GM18499 (cell line): ENCODE results near the gene KRT7.

Source experiments
- ATAC-seq: cut with Tn5 transposase; IDR thresholded peaks from one replicate; pipeline ENCODE4 v1.9.1; 2021; ENCODE audit warnings: moderate number of reproducible peaks; ENCODE audit not compliant: insufficient read depth, unreplicated experiment

KRT7 gene

DNA sequence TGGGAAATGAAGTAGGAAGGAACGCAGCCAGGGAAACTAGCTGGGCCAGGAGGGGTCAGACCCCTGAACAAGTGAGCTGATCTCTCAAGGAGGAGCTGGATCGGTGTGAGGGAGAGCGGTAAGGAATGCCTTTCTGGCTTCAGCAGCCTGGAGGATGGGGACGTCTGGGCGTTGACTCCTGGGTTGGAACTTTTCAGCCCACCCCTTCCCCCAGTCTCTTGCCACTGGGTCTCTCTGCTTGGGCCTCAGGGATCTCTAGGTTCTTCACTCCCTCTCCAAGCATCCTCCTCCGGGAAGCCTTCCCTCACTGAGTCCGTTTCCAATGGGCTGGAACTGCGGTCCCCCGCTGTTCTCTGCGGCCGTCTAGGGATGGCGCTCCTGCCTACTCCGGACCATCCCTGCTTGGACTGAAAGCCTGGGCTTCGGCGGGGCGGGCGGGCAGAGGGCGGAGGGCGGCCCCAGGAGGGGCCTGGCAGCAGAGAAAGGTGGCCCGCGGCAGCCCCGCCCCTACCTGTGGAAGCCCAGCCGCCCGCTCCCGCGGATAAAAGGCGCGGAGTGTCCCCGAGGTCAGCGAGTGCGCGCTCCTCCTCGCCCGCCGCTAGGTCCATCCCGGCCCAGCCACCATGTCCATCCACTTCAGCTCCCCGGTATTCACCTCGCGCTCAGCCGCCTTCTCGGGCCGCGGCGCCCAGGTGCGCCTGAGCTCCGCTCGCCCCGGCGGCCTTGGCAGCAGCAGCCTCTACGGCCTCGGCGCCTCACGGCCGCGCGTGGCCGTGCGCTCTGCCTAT is at the start of gene KRT7:
Gene KRT7, plus strand, starts transcription at position 570 of the 788 bp plus-strand sequence. Its CDS starts 54 bp downstream, at position 624.
- no peak for ATAC-seq

DNA sequence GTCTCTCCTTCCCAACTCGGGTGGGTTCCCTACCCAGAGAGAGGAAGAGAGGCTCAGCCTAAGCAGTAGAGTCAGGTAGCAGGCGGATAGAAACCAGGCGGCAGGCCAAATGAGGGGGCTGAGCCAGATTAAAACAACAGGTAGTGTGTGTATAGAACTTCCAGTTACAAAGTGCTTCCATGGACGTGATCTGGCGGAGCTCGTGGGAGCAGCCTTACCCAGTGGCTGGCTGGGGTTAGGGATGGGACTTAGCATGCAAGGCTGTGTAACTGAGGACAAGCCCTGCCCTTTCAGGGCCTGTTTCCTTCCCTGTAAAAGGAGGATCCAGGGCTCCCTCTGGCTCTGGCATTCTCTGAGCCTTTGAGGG is 49.5 kb upstream of the KRT7 start:
- no peak for ATAC-seq

DNA sequence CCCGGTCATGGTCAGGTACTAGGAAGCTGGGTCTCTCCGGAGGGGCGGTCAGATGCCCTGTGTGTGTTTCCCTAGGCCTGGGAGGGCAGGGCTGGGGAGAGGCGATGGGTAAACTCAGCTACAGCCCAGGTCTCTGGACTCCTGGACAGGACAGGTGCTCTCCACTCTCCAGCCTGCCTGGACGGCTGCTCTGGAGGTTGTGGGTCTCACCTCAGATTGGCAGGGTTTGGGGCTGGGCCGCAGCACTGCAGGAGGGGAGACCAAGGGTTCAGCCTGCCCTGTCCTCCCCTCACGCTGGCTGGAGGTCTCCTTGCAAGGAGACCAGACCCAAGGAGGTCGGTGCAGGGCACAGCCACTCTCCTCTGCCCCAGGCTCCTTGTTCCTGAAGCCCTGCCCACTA is 49.1 kb upstream of the KRT7 start:
- no peak for ATAC-seq

DNA sequence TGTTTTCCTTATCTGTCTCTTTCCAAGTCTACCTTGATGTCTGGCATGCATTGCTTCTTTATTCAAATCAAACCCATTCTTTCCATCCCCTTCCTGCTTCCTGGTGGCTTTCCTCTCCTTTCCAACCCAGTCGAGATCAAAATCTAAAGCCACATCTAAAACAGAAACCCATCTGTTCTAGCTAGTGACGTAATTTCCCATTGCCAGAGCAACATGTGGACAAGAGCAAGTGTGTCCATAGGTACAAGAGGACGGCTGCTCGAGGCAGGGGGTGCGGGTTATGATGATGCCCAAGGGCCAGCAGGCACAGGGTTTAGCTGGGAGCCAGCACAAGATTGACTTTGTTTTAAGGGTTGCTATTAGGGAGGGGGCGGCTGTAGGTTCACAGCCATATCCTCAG is 48.2 kb upstream of the KRT7 start:
- no peak for ATAC-seq

DNA sequence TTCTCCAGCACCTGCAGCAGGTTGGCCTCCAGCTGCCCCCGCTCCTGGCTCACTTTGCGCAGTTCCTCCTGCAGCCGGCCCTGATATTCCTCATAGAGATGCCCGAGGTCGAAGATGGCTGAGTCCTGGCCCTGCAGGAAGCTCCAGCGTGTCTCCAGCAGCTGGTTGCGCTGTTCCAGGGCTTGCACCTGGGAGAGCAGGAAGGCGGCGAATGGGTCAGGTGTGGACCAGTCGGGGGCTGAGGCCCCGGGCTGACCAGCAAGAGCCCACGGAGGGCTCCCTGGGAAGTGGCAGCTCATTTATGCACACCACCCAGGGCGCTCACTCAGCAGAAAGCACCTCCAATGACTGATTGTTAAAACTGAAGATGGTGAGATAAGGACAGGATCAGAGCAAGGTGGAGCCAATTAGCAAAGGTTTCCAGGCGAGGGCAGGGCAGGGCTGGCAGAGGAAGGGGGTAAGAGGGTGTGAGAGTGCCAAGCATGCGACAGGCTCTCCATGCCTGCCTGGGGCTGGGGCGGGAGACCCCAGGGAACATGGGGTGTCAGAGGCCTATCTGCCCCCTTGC is 47.6 kb upstream of the KRT7 start:
- ATAC-seq, result no peak

DNA sequence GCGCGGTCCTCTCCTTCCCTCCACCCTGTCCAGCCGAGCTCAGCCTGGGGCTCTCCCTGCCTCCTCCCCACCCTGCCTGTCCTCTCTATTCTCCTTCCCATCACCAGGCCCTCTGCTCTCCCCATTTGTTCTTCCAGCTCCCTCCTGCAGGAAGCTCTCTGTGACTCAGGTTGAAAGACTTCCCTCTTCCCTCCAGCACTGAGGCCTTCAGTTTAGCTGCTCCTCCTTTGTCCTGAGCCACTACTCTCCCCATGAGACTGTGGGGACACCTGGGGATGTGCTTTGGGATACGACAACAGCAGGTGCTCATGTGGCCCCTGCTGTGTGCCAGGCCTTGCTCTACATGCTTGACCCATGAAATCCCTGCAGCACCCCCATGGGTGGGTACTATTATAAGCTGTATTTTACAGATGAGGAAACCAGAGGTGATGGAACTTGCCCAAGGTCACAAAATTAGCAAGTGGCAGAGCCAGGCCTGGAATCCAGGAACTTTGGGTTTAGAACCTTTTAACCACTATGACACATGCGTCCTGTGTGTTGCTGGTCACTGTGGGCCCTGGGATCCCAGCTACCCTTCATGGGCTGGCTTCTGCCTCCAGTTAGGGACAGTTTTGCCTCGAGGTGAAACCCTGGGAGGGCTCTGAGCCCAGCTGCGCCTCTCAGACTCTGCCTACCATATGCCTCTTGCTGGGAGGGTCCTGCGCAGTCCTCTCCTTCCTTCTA is 46.8 kb upstream of the KRT7 start:
- ATAC-seq, result no peak

DNA sequence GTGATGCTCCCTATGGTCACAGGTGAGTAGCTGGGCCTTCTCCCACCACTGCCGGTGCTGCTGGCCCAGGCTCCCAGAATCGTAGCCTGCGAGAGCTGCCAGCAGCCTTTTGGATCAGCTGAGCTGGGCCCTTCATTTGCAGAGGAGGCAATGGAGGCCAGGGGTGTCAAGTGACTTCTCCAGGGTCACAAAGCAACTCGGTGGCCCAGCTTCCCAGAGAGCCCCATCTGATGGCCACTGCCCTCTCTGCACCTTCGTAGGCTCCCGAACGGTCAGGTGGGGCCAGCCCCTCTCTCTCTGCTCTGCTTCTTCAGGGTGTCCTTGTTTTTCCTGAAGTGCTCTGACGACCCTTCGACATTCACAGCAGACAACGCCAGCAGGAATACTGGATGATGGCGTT is 45.8 kb upstream of the KRT7 start:
- no peak for ATAC-seq

DNA sequence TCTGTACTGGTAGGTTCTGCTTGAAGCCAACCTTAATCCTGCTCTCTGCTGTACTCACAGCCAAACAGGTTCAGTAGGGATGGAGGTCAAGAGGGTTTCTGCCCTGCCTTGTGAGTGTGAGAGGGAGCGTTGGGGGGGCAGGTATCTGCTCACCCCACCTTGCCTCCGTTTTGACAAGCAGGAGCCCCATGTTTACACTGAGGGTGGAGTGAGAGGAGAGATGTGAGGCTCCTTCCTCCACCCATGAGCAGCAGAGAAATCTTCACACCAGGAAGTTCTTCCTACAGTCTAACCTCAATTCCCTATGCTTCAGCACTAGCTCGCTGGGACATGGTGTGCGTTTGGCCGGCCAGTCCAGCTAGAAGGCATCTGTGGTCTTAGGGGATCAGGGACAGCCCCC is 45.4 kb upstream of the KRT7 start:
- no peak for ATAC-seq

DNA sequence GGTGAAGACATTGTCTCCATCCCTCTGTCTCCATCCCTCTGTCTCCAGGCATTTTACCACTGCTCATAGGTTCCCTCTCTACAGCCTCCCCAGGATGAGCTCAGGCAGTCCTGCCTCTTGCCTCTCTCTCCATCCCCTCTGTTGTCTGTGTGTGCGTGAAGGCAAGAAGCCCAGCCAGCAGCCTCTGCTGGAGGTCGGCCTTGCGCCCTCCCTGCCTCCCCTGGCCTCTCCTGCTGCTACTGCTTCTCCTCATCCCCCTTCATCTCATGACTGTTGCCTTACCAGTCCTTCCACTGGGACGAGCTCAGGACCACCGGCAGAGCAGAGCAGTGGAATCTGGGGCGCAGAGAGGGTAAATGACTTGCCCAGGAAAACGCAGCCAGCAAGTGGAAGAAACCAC is 44.4 kb upstream of the KRT7 start:
- ATAC-seq, result no peak

DNA sequence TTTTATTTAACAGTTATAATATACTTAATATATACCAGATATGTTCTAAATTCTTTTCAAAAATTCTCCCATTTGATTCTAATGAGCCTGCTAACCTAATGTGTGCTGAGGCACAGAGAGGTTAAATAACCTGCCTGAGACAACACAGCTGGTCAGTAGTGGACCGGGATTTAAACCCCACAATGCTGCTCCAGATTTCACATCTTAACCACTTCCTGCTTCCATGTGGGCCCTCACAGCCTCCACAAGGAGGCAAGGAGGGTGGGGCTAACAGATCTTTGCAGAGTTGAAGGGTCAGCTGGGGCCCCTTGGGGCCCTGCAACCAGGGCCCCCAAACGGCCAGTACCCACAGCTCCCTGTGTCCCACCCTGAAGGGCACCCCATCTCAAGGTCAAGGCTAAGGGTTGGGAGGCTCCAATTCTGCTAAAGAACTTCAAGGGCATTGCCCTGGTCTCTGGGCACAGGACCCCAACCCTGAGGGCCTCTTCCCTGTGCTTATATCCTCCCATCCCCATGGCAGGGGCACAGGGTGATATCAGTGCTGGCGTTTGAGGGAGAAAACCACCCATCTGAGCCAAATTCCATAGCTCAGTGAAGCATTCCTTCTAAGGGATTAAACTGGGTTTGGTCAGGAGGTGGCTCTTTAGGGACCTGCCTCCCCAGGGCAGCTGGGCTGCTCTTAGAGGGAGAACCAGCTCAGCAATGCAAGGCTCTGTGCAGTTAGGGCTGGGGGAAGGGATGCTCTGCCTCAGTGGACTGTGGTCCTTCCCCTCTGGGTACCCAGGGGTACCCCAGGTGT is 43.5 kb upstream of the KRT7 start:
- no peak for ATAC-seq

DNA sequence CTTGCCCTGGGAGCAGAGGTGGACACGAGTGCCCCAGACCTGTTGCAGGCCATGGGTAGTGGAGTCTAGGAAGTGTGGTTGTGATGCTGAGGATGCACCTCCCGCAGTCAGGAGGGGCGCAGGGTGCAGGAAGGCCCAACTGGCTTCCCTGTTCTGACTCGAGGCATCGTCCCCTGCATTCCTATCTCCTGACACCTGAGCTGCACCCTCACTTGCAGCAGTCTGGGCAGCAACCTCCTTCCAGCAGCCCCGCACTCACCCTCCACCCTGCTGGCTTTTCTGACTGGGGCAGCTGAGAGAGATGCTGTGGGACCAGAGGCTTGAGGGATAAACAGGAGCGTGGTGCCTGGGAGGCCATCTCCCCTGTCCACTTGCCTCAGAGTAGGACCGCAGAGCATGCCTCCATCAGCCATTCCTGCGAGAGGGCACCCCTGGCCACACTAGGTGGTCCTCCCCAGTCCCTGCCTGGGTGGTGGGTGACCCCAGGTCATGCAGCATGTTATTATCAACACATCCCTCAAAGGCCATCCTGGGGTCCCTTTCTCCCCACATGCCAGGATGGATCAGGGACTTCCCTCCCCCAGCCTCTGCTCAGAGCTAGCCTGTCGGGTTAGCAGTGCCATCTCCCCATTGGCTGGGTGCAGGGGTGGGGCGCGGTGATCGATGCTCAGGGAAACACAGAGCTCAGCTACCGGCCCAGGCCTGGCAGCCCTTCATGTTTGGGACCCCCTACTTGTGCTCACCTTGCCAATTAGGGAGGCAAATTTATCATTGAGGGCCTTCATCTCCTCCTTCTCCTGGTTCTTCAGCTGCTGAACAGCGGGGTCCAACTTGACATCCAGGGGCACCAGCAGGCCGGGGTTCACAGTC is 41.9 kb upstream of the KRT7 start:
- ATAC-seq, result no peak

DNA sequence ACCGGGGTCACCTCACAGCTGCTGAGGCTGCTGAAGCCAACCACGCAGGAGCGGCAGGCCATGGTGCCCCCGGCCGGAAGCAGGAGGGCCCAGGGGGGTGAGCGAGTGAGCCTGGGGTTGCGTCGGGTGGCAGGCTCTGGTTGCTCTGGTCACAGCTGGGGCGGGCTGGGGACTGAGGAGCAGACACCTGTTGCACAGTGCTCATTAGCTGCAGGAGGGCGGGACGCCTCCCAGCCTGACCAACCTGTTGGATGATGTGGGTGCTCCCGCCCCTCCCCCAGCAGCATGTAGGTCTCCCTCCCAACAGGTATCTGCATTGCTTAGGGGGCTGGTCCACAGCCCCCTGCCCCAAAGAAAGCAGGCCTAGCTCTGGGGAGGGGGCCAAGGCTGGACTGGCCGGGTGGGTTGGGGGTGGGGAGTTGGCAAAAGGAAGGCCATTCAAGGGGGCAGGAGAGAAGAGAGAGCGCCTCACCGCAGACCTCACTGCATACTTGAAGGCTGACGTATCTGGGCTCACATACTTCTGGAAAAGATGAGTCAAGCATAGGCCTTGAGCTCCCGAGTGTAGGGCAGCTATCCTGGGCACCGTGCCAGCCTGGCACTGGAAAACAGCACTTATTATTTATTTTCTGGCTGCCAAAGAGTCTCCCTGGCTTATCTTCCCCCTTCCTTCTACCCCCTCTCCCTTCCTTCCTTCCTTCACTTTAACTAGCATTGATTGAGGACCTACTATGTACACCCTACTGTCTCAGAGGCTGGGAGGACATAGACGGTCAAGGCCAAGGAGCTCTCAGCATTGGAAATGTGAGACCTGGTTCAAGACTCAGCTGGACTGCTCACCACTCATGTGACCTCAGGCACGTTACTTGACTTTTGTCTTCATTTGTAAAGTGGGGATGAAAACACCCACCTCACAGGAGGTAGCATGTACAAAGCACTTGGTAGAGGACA is 40.9 kb upstream of the KRT7 start, which contains the start of gene KRT80:
Gene KRT80, minus strand, starts transcription at position 174 of the 951 bp plus-strand sequence. Its CDS starts 112 bp downstream, at position 62.
- ATAC-seq, result no peak

DNA sequence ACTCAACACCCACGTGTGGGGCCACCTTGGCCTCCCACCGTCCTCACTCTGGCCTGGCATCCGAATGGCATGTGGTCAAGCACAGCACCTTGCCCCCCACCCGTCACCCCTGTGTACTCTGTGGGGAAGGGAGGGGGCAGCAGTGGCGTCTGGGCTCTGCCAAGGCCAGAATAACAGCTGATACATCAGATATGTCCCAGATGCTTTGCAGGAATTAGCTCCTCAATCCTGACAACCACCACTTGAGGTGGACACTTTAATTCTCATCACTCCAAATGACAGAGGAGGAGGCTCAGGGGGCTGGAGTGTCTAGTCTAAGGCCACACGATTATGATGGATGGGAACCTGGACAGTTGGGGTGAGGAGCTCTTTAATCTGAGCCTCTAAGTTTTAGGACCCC is 39.5 kb upstream of the KRT7 start:
- no peak for ATAC-seq

DNA sequence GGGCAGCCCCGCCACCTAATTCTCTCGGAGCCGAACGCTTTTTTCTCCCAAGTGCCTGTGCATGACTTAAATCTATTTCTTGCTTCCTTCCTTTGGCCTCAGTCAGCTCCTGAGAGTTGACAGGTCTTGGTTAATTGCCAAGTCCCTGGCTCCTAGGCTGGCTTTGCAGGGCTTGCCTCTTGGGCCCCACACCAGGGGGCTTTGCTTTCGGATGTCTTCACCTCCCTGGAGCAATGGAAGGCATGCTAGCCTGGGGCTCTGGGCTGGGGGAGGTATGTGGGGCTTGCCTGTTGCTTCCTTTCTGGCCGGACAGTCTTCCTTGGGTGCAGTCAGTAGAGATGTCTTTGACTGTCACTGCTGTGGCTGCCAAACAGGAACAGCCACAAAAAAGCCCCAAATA is 39.1 kb upstream of the KRT7 start:
- ATAC-seq, result no peak

DNA sequence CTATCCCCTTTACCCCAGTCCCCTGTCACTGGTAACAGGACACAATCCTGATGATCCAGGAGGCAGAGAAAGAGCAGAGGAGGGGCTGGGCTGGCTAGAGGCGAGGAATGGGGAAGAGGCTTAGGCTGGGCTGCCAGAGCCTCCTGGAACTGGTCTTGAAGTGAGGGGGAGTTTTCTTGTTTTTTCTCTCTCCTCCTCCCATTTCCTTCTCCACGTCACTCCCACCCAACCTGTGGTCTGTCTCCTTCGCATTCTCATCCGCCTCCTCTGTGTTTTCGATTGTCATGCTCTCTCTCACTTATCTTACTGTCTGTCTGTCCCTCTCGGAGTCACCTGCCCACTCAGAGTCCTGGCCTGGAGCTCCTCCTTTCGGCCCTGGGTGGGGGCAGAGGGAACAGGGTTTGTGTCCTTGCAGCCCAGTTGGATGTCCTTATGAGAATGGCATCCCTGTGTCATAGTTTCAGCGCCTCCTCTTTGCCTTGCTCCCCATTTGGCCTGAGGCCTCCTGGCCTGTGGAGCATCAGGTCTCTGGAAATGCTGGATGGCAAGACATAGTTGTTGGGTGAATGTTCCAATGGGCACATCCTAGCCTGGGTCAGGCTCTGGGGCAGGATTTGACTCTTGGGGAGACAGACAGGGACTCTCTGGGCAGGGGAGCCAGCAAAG is 37.8 kb upstream of the KRT7 start:
- no peak for ATAC-seq

DNA sequence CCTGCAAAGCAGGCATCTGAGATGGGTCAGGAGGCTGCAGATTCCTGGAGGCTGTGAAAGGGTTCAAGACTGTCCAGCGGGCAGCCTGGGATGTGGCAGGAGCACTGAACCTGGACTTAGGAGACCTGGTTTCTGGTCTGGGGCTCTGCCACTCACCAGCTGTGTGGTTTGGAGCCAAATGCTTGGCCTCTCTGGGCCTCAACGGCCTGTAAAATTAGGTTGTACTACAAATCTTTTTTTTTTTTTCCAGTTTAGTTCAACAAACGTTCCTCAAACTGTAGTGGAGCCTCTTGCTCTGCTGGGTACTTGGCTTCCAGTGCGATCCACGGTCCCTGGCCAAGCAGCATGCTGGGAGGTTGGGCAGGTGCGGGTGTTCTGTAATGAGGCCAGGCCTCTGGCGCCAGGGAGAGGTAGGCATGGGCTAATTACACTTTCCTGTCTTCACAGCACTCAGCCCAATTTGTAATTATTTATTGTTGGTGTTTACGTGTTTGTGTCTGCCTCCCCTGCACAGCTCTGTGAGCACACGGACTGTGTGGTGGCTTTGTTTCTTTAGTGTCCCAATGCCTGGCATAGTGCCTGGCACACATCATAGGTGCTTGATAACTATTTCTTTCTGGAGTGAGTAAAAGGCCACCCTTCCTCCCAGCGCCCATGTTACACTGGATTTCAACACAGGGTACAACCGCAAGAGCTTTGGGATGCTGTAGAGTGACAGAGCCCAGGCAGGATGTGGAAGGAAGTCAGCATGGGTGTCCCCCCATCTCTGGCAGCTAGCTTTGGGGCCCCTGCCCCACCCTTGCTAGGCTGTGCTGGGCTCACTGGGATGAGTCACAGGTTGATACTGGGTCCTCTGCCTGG is 35.4 kb upstream of the KRT7 start:
- ATAC-seq, result no peak
